Left ventricle myocardium inferior (tissue), 1 donor: ENCODE measurements around the gene IFITM1. TPM values are rescaled to one million over a fixed set of nuclear protein-coding genes. Genes with fewer than 3 reads are reported as not detected.

Experiments used
- DNase-seq: peaks from one replicate; pipeline ENCODE4 v3.0.0-alpha.2; 2020
- H3K27ac ChIP-seq: fragments of 200-600 bp; replicated peaks from 2 replicates; pipeline ENCODE4 v1.8.0; 2021
- H3K27me3 ChIP-seq: fragments of 200-600 bp; 2 replicates; pipeline ENCODE4 v1.8.0; 2021; ENCODE audit warnings: low read depth
- H3K36me3 ChIP-seq: fragments of 200-600 bp; 2 replicates; pipeline ENCODE4 v1.8.0; 2021
- H3K4me1 ChIP-seq: fragments of 200-600 bp; 2 replicates; pipeline ENCODE4 v1.8.0; 2021
- H3K4me3 ChIP-seq: fragments of 200-600 bp; 2 replicates; pipeline ENCODE4 v1.8.0; 2021; ENCODE audit warnings: mild to moderate bottlenecking, moderate library complexity
- H3K9me3 ChIP-seq: fragments of 200-600 bp; replicated peaks from 2 replicates; pipeline ENCODE4 v1.8.0; 2021
- CTCF ChIP-seq: fragments of 200-600 bp; IDR thresholded peaks from 2 replicates; pipeline ENCODE4 v1.8.0; 2021; ENCODE audit warnings: antibody characterized with exemption, mild to moderate bottlenecking, borderline replicate concordance
- intact Hi-C: fragments of 100-400 bp; cut with micrococcal nuclease; formaldehyde crosslinking; loops from one replicate; pipeline ENCODE4 v1.11.0; 2022
- total RNA-seq: library from RNA; stranded (reverse); fragmentation: NEBNext Ultra II Directional; extraction: Animal tissue kit (Norgen Biotek cat#: 25700); gene quantifications from one replicate; pipeline ENCODE4 v1.2.1, GENCODE V29; 2021
- donor health status: DM: no; HTN: yes; CAD: no; lungs with severe emphysema.

The IFITM1 gene
- total RNA-seq, 1 donor from 2014 or later, result 83.5 TPM

GRCh38 chr11:298406-299065, 15.3 kb upstream of the IFITM1 start:
- TF ChIP-seq CTCF, result no peak
- DNase-seq, result peak; percentile 17
- no peaks in the 10 kb centered on the region for H3K36me3 ChIP-seq
- H3K4me1 ChIP-seq, result peaks cover 28% of the 10 kb centered on the region
- intact Hi-C loops, result no loop called here
- H3K27ac ChIP-seq, result peak overlapping the region; percentile 36
- no peaks in the 10 kb centered on the region for H3K9me3 ChIP-seq
- H3K4me3 ChIP-seq, result no peak overlapping the region
- peaks cover 72% of the 10 kb centered on the region for H3K27me3 ChIP-seq

- intact Hi-C loops, result no loop called here
- DNase-seq, result peak; percentile 13
Measured at GRCh38 chr11:299081-299891, 14.6 kb upstream of the IFITM1 start, which contains the start of gene IFITM5. IFITM5 (minus strand) TSS chr11:299526; CDS start chr11:299490, 36 bp downstream.

GRCh38 chr11:299951-300735, 13.7 kb upstream of the IFITM1 start:
- H3K4me1 ChIP-seq, result peaks cover 36% of the 10 kb centered on the region
- H3K27me3 ChIP-seq, result peaks cover 64% of the 10 kb centered on the region
- H3K36me3 ChIP-seq, result no peaks in the 10 kb centered on the region
- intact Hi-C loops, result no loop called here
- no peak overlapping the region for H3K4me3 ChIP-seq
- TF ChIP-seq CTCF, result no peak
- peak; percentile 15 for DNase-seq
- no peaks in the 10 kb centered on the region for H3K9me3 ChIP-seq
- H3K27ac ChIP-seq, result no peak overlapping the region

More at GRCh38 chr11:299081-299891, 14.6 kb upstream of the IFITM1 start, which contains the start of gene IFITM5:
- H3K27ac ChIP-seq, result peak within 1 kb of the TSS; percentile 36
- peaks cover 28% of the 10 kb centered on the region for H3K4me1 ChIP-seq
- peaks cover 71% of the 10 kb centered on the region for H3K27me3 ChIP-seq
- no peak within 1 kb of the TSS for H3K4me3 ChIP-seq
- TF ChIP-seq CTCF, result no peak
- no peaks in the 10 kb centered on the region for H3K36me3 ChIP-seq
- H3K9me3 ChIP-seq, result no peaks in the 10 kb centered on the region

GRCh38 chr11:303363-303762, 10.5 kb upstream of the IFITM1 start:
- DNase-seq, result no peak
- Histone ChIP-seq H3K4me3 (no peak overlapping the region), H3K4me1 (peaks cover 51% of the 10 kb centered on the region), H3K9me3 (no peaks in the 10 kb centered on the region), H3K36me3 (no peaks in the 10 kb centered on the region), H3K27me3 (peaks cover 45% of the 10 kb centered on the region), H3K27ac (no peak overlapping the region)
- no peak for TF ChIP-seq CTCF
- intact Hi-C loops, result no loop called here

- Histone ChIP-seq H3K27me3 (peaks cover 38% of the 10 kb centered on the region), H3K9me3 (no peaks in the 10 kb centered on the region), H3K27ac (no peak overlapping the region), H3K36me3 (no peaks in the 10 kb centered on the region), H3K4me3 (no peak overlapping the region), H3K4me1 (peaks cover 48% of the 10 kb centered on the region)
- intact Hi-C loops, result no loop called here
- no peak for TF ChIP-seq CTCF
- no peak for DNase-seq
Measured at GRCh38 chr11:304061-304506, 9.8 kb upstream of the IFITM1 start.
